Neural progenitor cell (in vitro differentiated cells): ENCODE measurements around the gene NEIL3.

Experiments used
- CTCF ChIP-seq: fragments of 200-600 bp; sonication (generic); IDR thresholded peaks from 2 replicates; pipeline ENCODE4 v1.5.1; 2017; ENCODE audit warnings: antibody characterized with exemption, mild to moderate bottlenecking
- EZH2 ChIP-seq: fragments of 200-600 bp; sonication (generic); IDR thresholded peaks from 2 replicates; pipeline ENCODE4 v1.6.1; 2017; ENCODE audit warnings: antibody characterized with exemption, mild to moderate bottlenecking, moderate library complexity

- TF ChIP-seq CTCF (no peak), EZH2 (no peak)
Measured at GRCh38 chr4:177401658-177402273, 92.1 kb downstream of the NEIL3 start.
